Measurements from ENCODE around the gene MYH6. TPM values are rescaled to one million over a fixed set of nuclear protein-coding genes. Genes with fewer than 3 reads are reported as not detected.
"Not testable (repeated sequence)": the region's sequence is repeated elsewhere in the genome, so short reads cannot be mapped to it uniquely, and the experiment has no call there.

MYH6 gene
- total RNA-seq, 4 donors from 2014 or later, result 0.16 to 1.5 TPM; not detected in 2

- Histone ChIP-seq H3K4me3 (no peak overlapping the region), H3K9me3 (no peaks in the 10 kb centered on the region), H3K4me1 (no peaks in the 10 kb centered on the region), H3K36me3 (no peaks in the 10 kb centered on the region), H3K27me3 (no peaks in the 10 kb centered on the region), H3K27ac (no peak overlapping the region)
- in situ Hi-C loops (cut with MboI; ENCODE audit: low pct_ligation_motif_present in 1 of 4, low pct_unique_long_range_greater_than_20kb in 1 of 4, low sequenced_read_pairs in 3 of 4), result no loop called here
- TF ChIP-seq POLR2AphosphoS5 (IDR thresholded peaks at IDR 0.05) (no peak), EP300 (IDR thresholded peaks at IDR 0.05; ENCODE audit: low read depth) (no peak)
- no peak for DNase-seq
- intact Hi-C loops (cut with DNase I; ENCODE audit: low total_unique reads), result no loop called here
- 88% methylated on average over 10 of the region's 10 CpGs; no CpG with 5 or more reads in 1 of the 2 donors for WGBS, 2 donors (ENCODE audit: low coverage in 1 of 2)
Observed at GRCh38 chr14:23431486-23431885, 23.4 kb upstream of the MYH6 start.

DNA sequence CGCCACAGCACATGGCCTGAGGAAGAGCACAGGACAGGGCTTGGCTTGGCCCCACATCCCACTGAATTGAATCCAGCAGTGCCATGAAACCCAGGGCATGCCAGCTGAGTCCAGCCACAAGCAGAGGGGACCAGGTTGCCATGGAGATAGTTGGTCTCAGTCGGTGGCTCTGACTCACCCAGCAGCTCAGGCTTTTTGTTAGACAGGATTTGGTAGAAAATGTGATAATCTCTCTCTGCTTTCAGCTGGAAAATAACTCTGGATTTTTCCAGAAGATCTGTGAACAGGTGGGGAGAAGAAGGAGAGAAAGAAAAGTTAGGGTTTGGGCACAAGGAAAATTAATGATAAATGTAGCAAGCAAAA is 22.6 kb upstream of the MYH6 start:
- WGBS, 2 donors (ENCODE audit: low coverage in 1 of 2), result 0 to 51% methylated on average over 1 to 2 of the region's 2 CpGs
- TF ChIP-seq POLR2A (IDR thresholded peaks at IDR 0.05) (no peak), EP300 (IDR thresholded peaks at IDR 0.05; ENCODE audit: low read depth) (no peak)
- in situ Hi-C loops (cut with MboI; ENCODE audit: low pct_ligation_motif_present in 1 of 4, low pct_unique_long_range_greater_than_20kb in 1 of 4, low sequenced_read_pairs in 3 of 4), result no loop called here

DNA sequence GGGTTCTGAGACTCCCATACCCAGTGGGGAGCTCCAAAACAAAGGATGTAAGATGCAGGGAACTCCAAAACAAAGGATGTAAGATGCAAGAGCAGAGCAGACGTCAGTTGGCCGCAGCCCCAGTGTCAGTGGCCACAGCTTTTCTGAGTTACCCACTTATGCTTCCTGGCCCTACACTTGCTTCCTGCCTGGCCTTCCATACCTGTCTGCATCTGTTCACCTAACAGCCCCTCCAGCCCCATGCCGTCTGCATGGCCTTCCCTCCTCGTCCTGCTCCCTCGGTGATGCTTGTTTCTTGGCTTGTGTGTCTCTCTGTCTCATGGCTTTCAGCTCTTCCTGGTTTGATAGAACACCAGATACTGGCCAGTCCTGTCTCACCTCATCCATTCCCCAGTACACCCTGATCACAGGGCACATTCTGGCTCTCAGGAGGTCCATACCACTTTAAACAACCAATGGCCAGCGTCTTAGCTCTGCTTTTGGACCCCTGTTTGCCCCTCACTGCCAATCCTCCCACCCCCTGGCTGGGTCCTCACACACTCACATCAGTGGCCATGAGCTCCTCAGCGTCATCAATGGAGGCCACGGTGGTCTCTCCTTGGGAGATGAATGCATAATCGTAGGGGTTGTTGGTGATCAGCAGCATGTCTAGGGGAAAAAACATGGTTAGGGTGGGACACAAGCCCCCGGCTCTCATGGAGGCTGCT is 22.1 kb upstream of the MYH6 start:
- TF ChIP-seq POLR2A (IDR thresholded peaks at IDR 0.05), result no peak
- no peak for TF ChIP-seq POLR2AphosphoS5 (IDR thresholded peaks at IDR 0.05)
- TF ChIP-seq, protein P1, sequence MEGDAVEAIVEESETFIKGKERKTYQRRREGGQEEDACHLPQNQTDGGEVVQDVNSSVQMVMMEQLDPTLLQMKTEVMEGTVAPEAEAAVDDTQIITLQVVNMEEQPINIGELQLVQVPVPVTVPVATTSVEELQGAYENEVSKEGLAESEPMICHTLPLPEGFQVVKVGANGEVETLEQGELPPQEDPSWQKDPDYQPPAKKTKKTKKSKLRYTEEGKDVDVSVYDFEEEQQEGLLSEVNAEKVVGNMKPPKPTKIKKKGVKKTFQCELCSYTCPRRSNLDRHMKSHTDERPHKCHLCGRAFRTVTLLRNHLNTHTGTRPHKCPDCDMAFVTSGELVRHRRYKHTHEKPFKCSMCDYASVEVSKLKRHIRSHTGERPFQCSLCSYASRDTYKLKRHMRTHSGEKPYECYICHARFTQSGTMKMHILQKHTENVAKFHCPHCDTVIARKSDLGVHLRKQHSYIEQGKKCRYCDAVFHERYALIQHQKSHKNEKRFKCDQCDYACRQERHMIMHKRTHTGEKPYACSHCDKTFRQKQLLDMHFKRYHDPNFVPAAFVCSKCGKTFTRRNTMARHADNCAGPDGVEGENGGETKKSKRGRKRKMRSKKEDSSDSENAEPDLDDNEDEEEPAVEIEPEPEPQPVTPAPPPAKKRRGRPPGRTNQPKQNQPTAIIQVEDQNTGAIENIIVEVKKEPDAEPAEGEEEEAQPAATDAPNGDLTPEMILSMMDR (IDR thresholded peaks at IDR 0.05), result no peak
- no peak for TF ChIP-seq EP300 (IDR thresholded peaks at IDR 0.05; ENCODE audit: low read depth)
- no peak for DNase-seq
- Histone ChIP-seq H3K27ac (no peak overlapping the region), H3K4me1 (no peaks in the 10 kb centered on the region), H3K36me3 (no peaks in the 10 kb centered on the region), H3K9me3 (no peaks in the 10 kb centered on the region), H3K4me3 (no peak overlapping the region), H3K27me3 (no peaks in the 10 kb centered on the region)
- in situ Hi-C loops (cut with MboI; ENCODE audit: low pct_ligation_motif_present in 1 of 4, low pct_unique_long_range_greater_than_20kb in 1 of 4, low sequenced_read_pairs in 3 of 4), result no loop called here
- WGBS, 2 donors (ENCODE audit: low coverage in 1 of 2), result 80 to 83% methylated on average over 1 to 10 of the region's 10 CpGs
- intact Hi-C loops (cut with DNase I; ENCODE audit: low total_unique reads), result no loop called here

More for the DNA sequence above, 22.6 kb upstream of the MYH6 start:
- no peak for DNase-seq
- no peak overlapping the region for H3K27ac ChIP-seq
- no peaks in the 10 kb centered on the region for H3K36me3 ChIP-seq
- H3K9me3 ChIP-seq, result no peaks in the 10 kb centered on the region
- H3K4me1 ChIP-seq, result no peaks in the 10 kb centered on the region
- H3K27me3 ChIP-seq, result no peaks in the 10 kb centered on the region
- intact Hi-C loops (cut with DNase I; ENCODE audit: low total_unique reads), result no loop called here
- no peak overlapping the region for H3K4me3 ChIP-seq

DNA sequence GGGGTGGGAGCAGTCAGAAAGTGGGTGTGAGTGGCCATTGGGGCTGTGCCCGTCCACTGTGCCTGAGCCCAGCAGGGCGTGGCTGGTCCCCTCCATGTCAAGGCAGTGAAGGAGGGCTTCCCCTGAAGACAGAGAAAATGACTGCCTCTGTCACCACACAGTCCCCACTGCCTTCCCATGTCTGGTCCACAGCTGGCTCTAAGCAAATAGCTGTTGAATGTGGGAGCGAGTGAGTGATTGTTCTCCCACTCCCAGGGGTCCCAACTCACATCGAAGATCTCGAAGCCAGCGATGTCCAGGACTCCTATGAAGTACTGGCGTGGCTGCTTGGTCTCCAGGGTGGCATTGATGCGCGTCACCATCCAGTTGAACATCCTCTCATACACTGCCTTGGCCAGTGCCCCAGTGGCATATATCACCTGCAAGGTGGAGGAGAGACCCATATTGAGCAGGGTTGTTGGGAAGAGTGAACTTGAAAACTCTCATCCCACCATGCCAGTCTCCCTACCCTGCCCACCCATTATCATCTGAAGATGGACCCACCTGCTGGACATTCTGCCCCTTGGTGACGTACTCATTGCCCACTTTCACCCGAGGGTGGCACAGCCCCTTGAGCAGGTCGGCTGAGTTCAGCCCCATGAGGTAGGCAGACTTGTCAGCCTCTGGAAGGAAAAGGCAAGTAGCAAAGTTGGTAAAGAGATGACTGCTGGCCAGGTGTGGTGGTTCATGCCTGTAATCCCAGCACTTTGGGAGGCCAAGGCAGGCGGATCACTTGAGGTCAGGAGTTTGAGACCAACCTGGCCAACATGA is 20.8 kb upstream of the MYH6 start:
- in situ Hi-C loops (cut with MboI; ENCODE audit: low pct_ligation_motif_present in 1 of 4, low pct_unique_long_range_greater_than_20kb in 1 of 4, low sequenced_read_pairs in 3 of 4), result no loop called here

GRCh38 chr14:23425798-23426197 is 17.7 kb upstream of the MYH6 start:
- DNase-seq; H3K36me3 ChIP-seq; H3K27ac ChIP-seq; H3K9me3 ChIP-seq; H3K27me3 ChIP-seq; in situ Hi-C loops (cut with MboI; ENCODE audit: low pct_ligation_motif_present in 1 of 4, low pct_unique_long_range_greater_than_20kb in 1 of 4, low sequenced_read_pairs in 3 of 4); intact Hi-C loops (cut with DNase I; ENCODE audit: low total_unique reads); H3K4me3 ChIP-seq; H3K4me1 ChIP-seq: not testable (repeated sequence)
- WGBS, 2 donors (ENCODE audit: low coverage in 1 of 2), result 75 to 100% methylated on average over 1 to 6 of the region's 6 CpGs

More for the DNA sequence above, 20.8 kb upstream of the MYH6 start:
- intact Hi-C loops (cut with DNase I; ENCODE audit: low total_unique reads), result no loop called here
- Histone ChIP-seq H3K9me3 (no peaks in the 10 kb centered on the region), H3K36me3 (no peaks in the 10 kb centered on the region), H3K4me3 (no peak overlapping the region), H3K27me3 (no peaks in the 10 kb centered on the region), H3K27ac (no peak overlapping the region), H3K4me1 (no peaks in the 10 kb centered on the region)
- TF ChIP-seq POLR2AphosphoS5 (IDR thresholded peaks at IDR 0.05) (no peak), EP300 (IDR thresholded peaks at IDR 0.05; ENCODE audit: low read depth) (no peak), POLR2A (IDR thresholded peaks at IDR 0.05) (no peak)
- TF ChIP-seq, protein P1 (IDR thresholded peaks at IDR 0.05), result no peak
- WGBS, 2 donors (ENCODE audit: low coverage in 1 of 2), result 87% methylated on average over 13 of the region's 13 CpGs; no CpG with 5 or more reads in 1 of the 2 donors
- no peak for DNase-seq
